A375 (cell line): ENCODE measurements around the gene CASTOR1. TPM values are rescaled to one million over a fixed set of nuclear protein-coding genes. Genes with fewer than 3 reads are reported as not detected.

ENCODE experiments used
- total RNA-seq: library from RNA; depleted of rRNA; stranded (reverse); fragments of >200 nt; shearing (Covaris generic); gene quantifications from 2 replicates; pipeline ENCODE4 v1.2.3, GENCODE V29; 2014; rRNA removed

CASTOR1 gene
- 1.2 and 2.6 TPM in 2 replicates for total RNA-seq

DNA sequence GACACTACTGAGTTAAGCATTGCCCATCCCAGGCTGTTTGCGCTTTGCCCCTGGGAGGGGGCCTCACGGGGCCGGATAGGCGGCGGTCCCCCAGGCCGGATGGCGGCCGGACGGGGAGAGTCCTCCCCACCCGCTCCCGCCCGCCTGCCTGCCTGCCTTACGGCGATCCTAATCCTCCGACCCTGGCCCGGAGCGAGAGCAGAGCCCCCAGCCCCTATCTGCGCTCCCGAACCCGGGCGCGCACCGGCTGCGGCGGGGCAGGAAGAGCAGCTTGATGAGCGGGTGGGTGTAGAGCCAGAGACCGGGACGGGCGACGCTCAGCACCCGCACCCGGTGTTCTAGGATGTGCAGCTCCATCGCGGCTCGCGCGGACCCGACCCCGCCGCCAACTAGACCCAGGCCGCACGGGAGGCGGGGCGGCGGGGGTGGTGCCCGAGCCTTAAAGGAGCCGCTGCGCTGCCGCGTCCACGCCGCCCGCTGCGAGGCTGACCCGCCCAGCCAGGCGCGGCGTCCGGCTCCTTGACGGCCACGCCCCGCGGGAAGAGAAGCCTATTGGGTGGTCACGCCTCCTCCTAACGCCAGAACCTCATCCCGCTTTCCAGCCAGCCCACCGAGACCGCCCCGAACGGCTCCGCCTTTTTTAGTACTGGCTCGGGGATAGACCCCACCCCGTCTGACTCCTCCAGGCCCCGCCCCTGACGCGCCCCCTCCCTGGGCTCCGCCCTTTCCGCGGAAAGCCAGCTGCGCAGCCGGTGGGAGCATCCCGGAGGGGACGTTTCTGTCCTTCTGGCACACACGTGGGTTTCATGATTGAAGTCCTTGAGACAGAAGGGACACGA is at the start of gene CASTOR1:
TSS of gene CASTOR1 (minus strand) at position 365 of the 839 bp plus-strand sequence. CDS start at position 357, 8 bp downstream.

DNA sequence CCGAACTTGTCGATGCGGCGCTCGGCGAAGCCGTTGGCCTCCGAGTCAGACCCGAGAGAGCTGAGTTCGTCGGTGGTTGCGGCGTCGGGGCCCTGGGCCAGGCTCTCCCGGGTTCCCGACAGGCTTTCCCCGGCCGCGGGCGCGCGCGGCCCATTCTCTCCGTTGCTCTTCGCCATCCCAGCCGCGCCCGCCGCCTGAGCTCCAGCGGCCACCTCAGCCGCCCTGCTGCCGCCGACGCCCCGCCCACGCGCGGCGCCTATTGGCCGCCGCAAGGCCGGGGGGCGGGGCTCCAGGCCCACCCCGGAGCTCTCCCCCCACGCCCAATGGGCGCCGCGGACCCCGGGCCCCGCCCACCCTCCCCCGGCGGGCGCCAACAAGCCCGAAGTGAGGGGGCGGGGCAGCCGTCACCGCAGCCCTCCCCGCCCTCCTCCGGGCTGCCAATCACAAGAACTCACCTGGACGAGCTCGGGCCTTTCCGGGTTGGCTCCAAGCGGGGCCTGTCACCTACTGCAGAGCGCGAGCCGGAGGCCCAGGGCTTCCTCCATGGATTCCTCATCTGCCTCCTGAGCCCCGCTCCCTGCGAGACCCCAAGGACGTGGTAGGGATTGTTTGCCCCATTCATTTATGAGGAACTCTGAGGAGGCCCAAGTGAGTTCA is 37.5 kb upstream of the CASTOR1 start, which contains the start of gene TBC1D10A:
TSS of gene TBC1D10A (minus strand) at position 236 of the 657 bp plus-strand sequence. CDS start at position 176, 60 bp downstream.

DNA sequence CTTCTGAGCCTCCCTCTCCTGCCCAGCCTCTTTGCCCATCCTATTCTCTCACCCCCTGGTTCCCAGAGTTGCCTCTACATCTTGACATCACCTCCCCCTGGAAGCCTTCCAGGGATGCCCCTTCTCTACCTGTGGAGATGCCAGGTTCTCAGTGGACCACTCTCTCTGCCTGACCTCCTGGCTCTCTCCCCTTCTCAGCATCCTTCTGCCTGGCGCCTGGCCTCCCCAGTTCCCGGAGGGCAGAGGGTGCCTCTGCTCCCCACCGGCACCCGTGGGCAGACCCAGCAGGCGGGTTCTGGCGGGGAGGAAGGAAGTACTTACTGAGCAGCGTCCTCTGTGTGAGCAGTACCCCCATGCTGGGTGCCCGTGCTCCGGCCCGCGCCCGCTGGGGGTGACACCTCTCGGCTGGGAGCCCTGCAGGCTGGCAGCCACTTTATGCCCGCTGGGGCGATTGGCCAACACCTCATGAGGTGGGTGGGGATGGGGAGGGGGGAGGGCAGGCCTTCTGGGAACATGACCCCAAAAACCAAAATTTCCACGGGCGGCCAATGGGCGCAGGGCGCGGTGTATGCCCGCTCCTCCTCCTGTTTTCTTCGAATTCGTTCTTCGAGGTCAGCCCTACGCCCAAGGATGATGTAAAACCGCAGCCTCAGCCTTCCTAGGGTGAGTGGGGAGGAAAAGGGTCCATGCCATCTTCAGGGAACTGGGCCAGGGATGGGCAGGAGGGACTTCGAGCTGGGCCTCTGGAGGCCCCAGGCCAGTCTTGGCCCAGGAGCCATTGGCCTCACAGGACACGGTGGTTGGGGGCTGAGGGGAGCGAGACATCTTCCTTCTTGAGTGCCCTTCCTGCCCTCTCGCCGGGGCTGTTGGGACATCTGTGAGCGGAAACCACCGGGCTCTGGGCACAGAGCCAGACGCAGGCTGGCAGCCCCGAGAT is 22.6 kb downstream of the CASTOR1 start, which contains the start of gene OSM:
TSS of gene OSM (minus strand) at position 407 of the 937 bp plus-strand sequence. CDS start at position 355, 52 bp downstream.

DNA sequence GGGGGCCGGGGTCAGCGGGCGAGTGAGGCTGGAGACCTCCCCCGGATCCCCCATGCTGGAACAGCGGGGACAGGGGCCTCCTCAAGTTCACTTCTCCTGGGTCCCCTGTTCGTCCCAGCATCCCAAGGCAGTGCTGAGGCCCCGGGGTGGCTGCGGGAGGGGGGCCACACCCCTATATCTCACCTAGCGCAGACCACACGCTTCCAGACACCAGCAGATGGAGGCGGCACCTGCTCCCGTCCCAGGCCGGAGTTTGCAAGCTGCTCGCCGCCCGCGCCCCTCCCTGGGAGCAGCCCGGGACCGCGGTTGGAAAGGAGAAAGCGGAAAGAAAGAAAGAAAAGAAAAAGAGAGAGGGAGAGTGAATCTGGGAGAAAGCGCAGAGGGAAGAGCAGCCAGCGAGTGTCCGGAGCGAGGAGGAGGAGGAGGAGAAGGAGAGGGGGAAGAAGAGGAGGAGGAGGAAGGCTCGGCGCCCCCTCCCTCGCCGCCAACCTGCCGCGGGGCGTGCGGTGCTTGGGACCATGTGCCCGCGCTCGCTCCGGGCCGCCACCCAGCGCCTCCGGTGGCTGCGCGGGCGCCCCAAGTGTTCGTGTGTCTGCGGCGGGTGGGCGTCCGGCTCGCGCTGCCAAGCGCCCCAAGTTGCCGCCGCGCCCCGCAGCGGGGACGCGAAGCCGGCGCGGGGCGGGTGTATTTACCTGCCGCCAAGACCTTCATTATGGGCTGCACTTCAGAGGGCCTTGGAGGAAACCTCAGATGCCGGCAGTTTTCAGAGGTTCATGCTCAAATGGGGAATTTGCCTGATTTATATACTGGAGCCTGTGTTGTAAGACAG is 43.1 kb downstream of the CASTOR1 start, which contains the start of gene LIF:
TSS of gene LIF (minus strand) at position 775 of the 829 bp plus-strand sequence. CDS start at position 711, 64 bp downstream.

Other genes with a start within 250 kb of the CASTOR1 start
- gene HORMAD2, start 209.0 kb downstream of the CASTOR1 start, total RNA-seq, result not detected in 2 replicates
- 40.2 and 43.6 TPM in 2 replicates for gene LIF, start 42.7 kb downstream of the CASTOR1 start, total RNA-seq
- 0.13 TPM in 1 of 2 replicates, not detected in the other for gene OSM, start 22.7 kb downstream of the CASTOR1 start, total RNA-seq
- 9.5 and 11.5 TPM in 2 replicates for gene TBC1D10A, start 37.4 kb upstream of the CASTOR1 start, total RNA-seq
- gene SF3A1, start 67.4 kb upstream of the CASTOR1 start, total RNA-seq, result 63.5 and 78.7 TPM in 2 replicates
- gene CCDC157, start 67.5 kb upstream of the CASTOR1 start, total RNA-seq, result 1.8 and 4.1 TPM in 2 replicates
- gene RNF215, start 97.9 kb upstream of the CASTOR1 start, total RNA-seq, result 14.9 and 18.2 TPM in 2 replicates
- 9.6 and 11.2 TPM in 2 replicates for gene SEC14L2, start 107.5 kb upstream of the CASTOR1 start, total RNA-seq
- gene MTFP1, start 136.3 kb upstream of the CASTOR1 start, total RNA-seq, result 29.2 and 37.1 TPM in 2 replicates
- not detected in 2 replicates for gene SEC14L3, start 182.5 kb upstream of the CASTOR1 start, total RNA-seq
- gene SEC14L4, start 216.2 kb upstream of the CASTOR1 start, total RNA-seq, result 1.9 and 2.1 TPM in 2 replicates